ENCODE results near the gene IFNA8.

- TF ChIP-seq CTCF (IDR thresholded peaks at IDR 0.05 in 4 of 5, conservative IDR thresholded peaks at IDR 0.05 in 1 of 5) (no peak), POLR2A (IDR thresholded peaks at IDR 0.05) (no peak)
These were observed 20.3 kb downstream of the IFNA8 start for GRCh38 chr9:21429191-21429590.

Measured in gastrocnemius medialis (tissue), 4 donors.